Activated B cell treated with CpG ODN at 0.5 μM for 24 hours (primary cell): ENCODE data around the gene TPP1. TPM values are rescaled to one million over a fixed set of nuclear protein-coding genes. Genes with fewer than 3 reads are reported as not detected.

ENCODE experiments used
- ATAC-seq: fragments of 200-7000 bp; cut with Tn5 transposase; one replicate; pipeline ENCODE4 v1.10.0; 2021; ENCODE audit warnings: low read depth, mild to moderate bottlenecking, moderate library complexity
- CTCF ChIA-PET: fragments of 350-600 bp; sonication (Branson Sonifier 250); formaldehyde crosslinking; loops from one replicate; lab custom pipeline; 2021; ENCODE audit warnings: antibody characterized with exemption; lab: Charles Lee
- POLR2A ChIA-PET: fragments of 350-600 bp; sonication (Branson Sonifier 250); formaldehyde crosslinking; loops from one replicate; lab custom pipeline; 2021; ENCODE audit warnings: antibody characterized with exemption; lab: Charles Lee
- DNase-seq: peaks from one replicate; pipeline ENCODE4 v3.0.0; 2022
- H3K27ac Mint-ChIP-seq: one replicate; pipeline ENCODE4 v1.8.0; 2020; ENCODE audit warnings: mixed read lengths
- H3K27me3 Mint-ChIP-seq: one replicate; pipeline ENCODE4 v1.8.0; 2021; ENCODE audit warnings: mixed read lengths
- H3K36me3 Mint-ChIP-seq: one replicate; pipeline ENCODE4 v1.8.0; 2021; ENCODE audit warnings: low read depth, mixed read lengths
- H3K4me1 Mint-ChIP-seq: one replicate; pipeline ENCODE4 v1.8.0; 2021; ENCODE audit warnings: mixed read lengths
- H3K4me3 Mint-ChIP-seq: one replicate; pipeline ENCODE4 v1.8.0; 2020; ENCODE audit warnings: mild to moderate bottlenecking, mixed read lengths
- H3K9me3 Mint-ChIP-seq: one replicate; pipeline ENCODE4 v1.8.0; 2020; ENCODE audit warnings: mixed read lengths
- intact Hi-C: fragments of 100-400 bp; cut with micrococcal nuclease; formaldehyde crosslinking; loops from one replicate; pipeline ENCODE4 v1.15.1; 2024
- total RNA-seq: library from RNA; stranded (reverse); gene quantifications from 2 replicates; pipeline ENCODE4 v1.2.3, GENCODE V29; 2022
- TF ChIP-seq, protein P1 (sequence below): fragments of 200-600 bp; IDR thresholded peaks from one replicate; pipeline ENCODE4 v1.8.0; 2022; ENCODE audit warnings: antibody characterized with exemption, mild to moderate bottlenecking

TPP1 gene
- total RNA-seq, 1 donor from 2014 or later: 123 TPM

DNA sequence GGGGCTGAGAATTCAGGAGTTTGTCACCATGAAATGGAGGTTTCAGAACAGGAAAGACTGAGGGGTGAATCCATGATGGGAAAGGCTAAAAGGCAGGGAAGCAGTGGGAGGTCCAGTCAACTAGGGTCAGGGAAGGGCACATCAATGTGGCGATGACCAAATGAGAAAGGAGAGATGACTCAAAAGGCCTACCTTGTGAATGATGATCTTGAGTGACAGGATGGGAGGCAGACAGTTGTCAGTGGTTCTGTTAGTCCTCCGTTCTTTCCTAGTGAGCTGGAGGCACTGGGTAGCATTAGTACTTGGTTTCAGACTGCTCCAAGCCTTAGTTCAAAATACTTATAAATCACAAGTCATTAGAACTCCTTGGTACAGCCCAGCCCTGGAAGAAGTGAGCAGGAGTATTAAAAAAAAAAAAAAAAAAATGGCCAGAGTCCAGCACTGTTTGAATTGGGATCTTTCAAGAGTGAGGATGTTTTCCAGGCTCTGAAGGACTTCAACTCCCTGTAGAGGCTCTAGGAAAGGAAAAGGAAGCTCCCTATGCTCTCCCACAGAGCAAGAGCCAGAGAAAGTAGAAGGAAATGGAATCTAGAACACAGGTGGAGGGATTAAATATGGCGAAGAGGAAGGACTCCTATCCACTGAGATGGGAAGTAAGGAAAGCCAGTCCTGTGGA, 44.7 kb upstream of the TPP1 start:
- DNase-seq: no peak
- ATAC-seq: no peak
- no peak overlapping the region for H3K4me3 Mint-ChIP-seq
- H3K4me1 Mint-ChIP-seq: peaks cover 4% of the 10 kb centered on the region
- ChIA-PET POLR2A (no interaction called here), CTCF (no interaction called here)
- no peak overlapping the region for H3K27ac Mint-ChIP-seq
- no peaks in the 10 kb centered on the region for H3K27me3 Mint-ChIP-seq
- TF ChIP-seq, protein P1, sequence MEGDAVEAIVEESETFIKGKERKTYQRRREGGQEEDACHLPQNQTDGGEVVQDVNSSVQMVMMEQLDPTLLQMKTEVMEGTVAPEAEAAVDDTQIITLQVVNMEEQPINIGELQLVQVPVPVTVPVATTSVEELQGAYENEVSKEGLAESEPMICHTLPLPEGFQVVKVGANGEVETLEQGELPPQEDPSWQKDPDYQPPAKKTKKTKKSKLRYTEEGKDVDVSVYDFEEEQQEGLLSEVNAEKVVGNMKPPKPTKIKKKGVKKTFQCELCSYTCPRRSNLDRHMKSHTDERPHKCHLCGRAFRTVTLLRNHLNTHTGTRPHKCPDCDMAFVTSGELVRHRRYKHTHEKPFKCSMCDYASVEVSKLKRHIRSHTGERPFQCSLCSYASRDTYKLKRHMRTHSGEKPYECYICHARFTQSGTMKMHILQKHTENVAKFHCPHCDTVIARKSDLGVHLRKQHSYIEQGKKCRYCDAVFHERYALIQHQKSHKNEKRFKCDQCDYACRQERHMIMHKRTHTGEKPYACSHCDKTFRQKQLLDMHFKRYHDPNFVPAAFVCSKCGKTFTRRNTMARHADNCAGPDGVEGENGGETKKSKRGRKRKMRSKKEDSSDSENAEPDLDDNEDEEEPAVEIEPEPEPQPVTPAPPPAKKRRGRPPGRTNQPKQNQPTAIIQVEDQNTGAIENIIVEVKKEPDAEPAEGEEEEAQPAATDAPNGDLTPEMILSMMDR: no peak
- H3K9me3 Mint-ChIP-seq: no peaks in the 10 kb centered on the region
- no peaks in the 10 kb centered on the region for H3K36me3 Mint-ChIP-seq
- intact Hi-C loops: no loop called here

DNA sequence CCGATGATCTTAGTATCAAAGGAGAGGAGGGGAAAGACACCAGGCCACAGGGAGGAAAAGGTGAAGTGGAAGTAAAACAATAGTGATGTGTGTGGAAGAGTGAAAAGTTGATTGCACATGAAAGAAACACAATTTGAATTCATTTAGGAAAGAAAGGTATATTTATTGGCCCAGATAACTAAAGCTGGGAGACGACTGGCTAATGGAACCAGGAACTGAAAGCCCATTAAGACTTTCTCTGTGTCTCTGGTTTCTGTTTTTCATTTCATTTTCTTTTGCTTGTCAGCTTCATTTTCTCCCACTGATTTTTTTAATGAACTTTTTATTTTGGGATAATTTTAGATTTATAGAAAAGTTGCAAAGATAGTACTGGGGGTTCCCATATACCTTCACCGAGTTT, 41.5 kb upstream of the TPP1 start:
- no peak for ATAC-seq
- Mint-ChIP-seq H3K9me3 (no peaks in the 10 kb centered on the region), H3K27me3 (peaks cover 6% of the 10 kb centered on the region), H3K4me1 (peaks cover 3% of the 10 kb centered on the region), H3K36me3 (no peaks in the 10 kb centered on the region), H3K4me3 (no peak overlapping the region), H3K27ac (no peak overlapping the region)
- CTCF ChIA-PET: no interaction called here
- TF ChIP-seq, protein P1: no peak
- POLR2A ChIA-PET: no interaction called here
- intact Hi-C loops: loop anchor here (2.0 kb wide), 1 partner anchor 14 kb away; no protein-coding TSS in a partner anchor
- DNase-seq: no peak

DNA sequence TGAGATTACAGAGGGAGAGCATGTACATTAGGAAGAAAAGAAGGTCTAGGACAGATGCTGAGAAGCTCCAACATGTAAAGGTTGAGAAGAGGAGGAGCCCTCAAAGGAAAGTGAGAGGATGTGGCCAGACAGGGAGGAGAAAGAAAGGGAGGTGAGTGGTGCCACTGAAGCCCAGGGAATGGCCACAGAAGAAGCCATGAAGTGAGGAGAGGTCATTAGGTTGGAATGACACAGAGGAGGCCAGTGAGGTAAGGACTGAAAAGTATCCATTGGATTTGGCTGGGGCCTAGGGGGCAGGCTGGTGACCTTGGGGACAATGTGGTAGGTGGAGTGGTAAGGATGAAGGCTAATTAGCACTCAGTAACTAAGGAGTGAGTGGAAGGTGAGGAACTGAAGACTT, 39.4 kb upstream of the TPP1 start:
- Mint-ChIP-seq H3K4me3 (no peak overlapping the region), H3K9me3 (no peaks in the 10 kb centered on the region), H3K4me1 (peaks cover 3% of the 10 kb centered on the region), H3K27ac (no peak overlapping the region), H3K36me3 (no peaks in the 10 kb centered on the region), H3K27me3 (peaks cover 6% of the 10 kb centered on the region)
- no peak for ATAC-seq
- ChIA-PET CTCF (interaction anchor here (1.0 kb wide), 1 partner anchor 9 kb away, joined by 3 read pairs; no protein-coding TSS in a partner anchor), POLR2A (interaction anchor here (0.7 to 1.4 kb wide), 2 partner anchors 12 to 47 kb away, joined by 3 to 4 read pairs; partner anchors contain the start of gene TAF10)
- no peak for DNase-seq
- intact Hi-C loops: no loop called here
- TF ChIP-seq, protein P1: no peak

DNA sequence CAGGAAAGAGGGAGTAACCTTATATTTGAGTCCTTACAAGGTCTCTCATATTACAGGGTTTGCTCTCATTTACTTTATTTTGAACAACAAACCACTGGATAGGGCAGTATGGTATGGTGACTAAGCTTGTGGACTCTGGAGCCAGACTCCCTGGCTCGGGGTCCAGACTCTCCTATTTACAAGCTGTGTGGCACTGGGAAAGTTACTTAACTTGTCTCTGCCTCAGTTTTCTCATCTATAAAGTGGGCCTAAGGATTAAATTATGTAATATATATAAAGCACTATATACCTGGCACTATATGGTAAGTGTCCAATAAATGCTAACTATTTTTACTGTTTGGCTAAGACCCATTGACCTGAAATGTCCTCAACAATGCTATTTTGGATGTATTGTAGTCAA, 38.1 kb upstream of the TPP1 start:
- H3K4me3 Mint-ChIP-seq: peak overlapping the region; percentile 71
- intact Hi-C loops: no loop called here
- H3K4me1 Mint-ChIP-seq: peaks cover 3% of the 10 kb centered on the region
- TF ChIP-seq, protein P1: no peak
- no peak overlapping the region for H3K27ac Mint-ChIP-seq
- no peaks in the 10 kb centered on the region for H3K9me3 Mint-ChIP-seq
- peaks cover 6% of the 10 kb centered on the region for H3K27me3 Mint-ChIP-seq
- H3K36me3 Mint-ChIP-seq: no peaks in the 10 kb centered on the region
- ChIA-PET POLR2A (interaction anchor here (0.6 kb wide), 1 partner anchor 13 kb away, joined by 3 read pairs; no protein-coding TSS in a partner anchor), CTCF (interaction anchor here (1.0 kb wide), 1 partner anchor 11 kb away, joined by 3 read pairs; no protein-coding TSS in a partner anchor)
- ATAC-seq (no peak), DNase-seq (no peak)

DNA sequence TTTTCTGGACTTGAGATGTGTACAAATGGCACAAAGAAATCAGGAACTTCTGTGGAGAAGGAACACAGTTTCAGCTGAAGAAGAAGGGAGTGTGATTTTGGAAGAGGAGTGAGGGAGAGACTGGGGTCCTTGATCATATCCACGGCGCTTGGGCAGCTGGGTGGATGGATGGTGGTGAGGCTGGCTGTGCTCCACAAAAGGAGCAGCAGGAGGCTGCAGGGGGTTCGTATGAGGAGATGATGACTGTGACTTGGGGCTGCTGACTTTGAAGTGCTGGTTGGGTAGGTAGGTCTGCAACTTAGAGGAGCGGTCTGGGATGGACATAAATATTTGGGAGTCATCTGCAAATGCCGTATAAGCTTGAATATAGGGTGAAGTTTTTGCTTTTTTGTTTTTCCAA, 37.7 kb upstream of the TPP1 start:
- peaks cover 3% of the 10 kb centered on the region for H3K4me1 Mint-ChIP-seq
- no peaks in the 10 kb centered on the region for H3K36me3 Mint-ChIP-seq
- intact Hi-C loops: no loop called here
- ChIA-PET CTCF (no interaction called here), POLR2A (interaction anchor here (0.6 to 1.6 kb wide), 3 partner anchors 13 to 38 kb away, joined by 3 to 5 read pairs (median 3); partner anchors contain the start of gene TPP1)
- TF ChIP-seq, protein P1: no peak
- no peaks in the 10 kb centered on the region for H3K9me3 Mint-ChIP-seq
- DNase-seq: no peak
- H3K4me3 Mint-ChIP-seq: peak overlapping the region; percentile 71
- H3K27ac Mint-ChIP-seq: no peak overlapping the region
- H3K27me3 Mint-ChIP-seq: peaks cover 6% of the 10 kb centered on the region
- ATAC-seq: no peak
